T-helper 17 cell (primary cell): Measurements from ENCODE around the gene PLA1A. TPM values are rescaled to one million over a fixed set of nuclear protein-coding genes. Genes with fewer than 3 reads are reported as not detected.
"Not testable (repeated sequence)": the region's sequence is repeated elsewhere in the genome, so short reads cannot be mapped to it uniquely, and the experiment has no call there.

Source experiments
- ATAC-seq: fragments of 150-1000 bp; cut with Tn5 transposase; 2 replicates; pipeline ENCODE4 v1.10.0; 2021; ENCODE audit warnings: mild to moderate bottlenecking, moderate library complexity
- DNase-seq, 3 donors: peaks; one replicate each; pipeline versions ENCODE4 v3.0.0 to v3.0.0-alpha.2; 2020 to 2021
- H3K9me3 ChIP-seq: one replicate; pipeline ENCODE4 v1.7.0; 2013; ENCODE audit warnings: low read length, mild to moderate bottlenecking; ENCODE audit not compliant: control insufficient read depth, poor library complexity, severe bottlenecking
- H3K27ac Mint-ChIP-seq: one replicate; pipeline ENCODE4 v1.8.0; 2022; ENCODE audit warnings: mild to moderate bottlenecking, moderate library complexity, mixed read lengths
- H3K27me3 Mint-ChIP-seq: one replicate; pipeline ENCODE4 v1.8.0; 2022; ENCODE audit warnings: mixed read lengths
- H3K36me3 Mint-ChIP-seq: one replicate; pipeline ENCODE4 v1.8.0; 2022; ENCODE audit warnings: low read depth, mixed read lengths
- H3K4me1 Mint-ChIP-seq: one replicate; pipeline ENCODE4 v1.8.0; 2022; ENCODE audit warnings: mild to moderate bottlenecking, mixed read lengths
- H3K4me3 Mint-ChIP-seq: one replicate; pipeline ENCODE4 v1.8.0; 2022; ENCODE audit warnings: mild to moderate bottlenecking, moderate library complexity, mixed read lengths
- total RNA-seq, 4 donors: library from RNA in 2 of 4; stranded (reverse) in 2 of 4; gene quantifications; one replicate each; pipeline ENCODE4 v1.2.3 and lab custom pipeline; 2022 to 2026

Gene PLA1A
- total RNA-seq, 2 donors from 2014 or later: 0.45 TPM; not detected in 1

GRCh38 chr3:119586733-119587172 lies 10.9 kb upstream of the PLA1A start:
- no peak for ATAC-seq
- no peak overlapping the region for H3K27ac Mint-ChIP-seq

GRCh38 chr3:119588112-119588511 lies 9.6 kb upstream of the PLA1A start:
- H3K4me1 Mint-ChIP-seq: peaks cover 13% of the 10 kb centered on the region
- H3K9me3 ChIP-seq: no peaks in the 10 kb centered on the region
- DNase-seq (no peak), ATAC-seq (no peak)
- H3K27me3 Mint-ChIP-seq: peaks cover 13% of the 10 kb centered on the region
- no peaks in the 10 kb centered on the region for H3K36me3 Mint-ChIP-seq
- no peak overlapping the region for H3K4me3 Mint-ChIP-seq
- H3K27ac Mint-ChIP-seq: no peak overlapping the region

More at GRCh38 chr3:119586733-119587172, 10.9 kb upstream of the PLA1A start:
- Mint-ChIP-seq H3K4me1 (peaks cover 19% of the 10 kb centered on the region), H3K4me3 (no peak overlapping the region), H3K27me3 (peaks cover 4% of the 10 kb centered on the region), H3K36me3 (no peaks in the 10 kb centered on the region)
- no peaks in the 10 kb centered on the region for H3K9me3 ChIP-seq
- no peak for DNase-seq

- Mint-ChIP-seq H3K27ac (peak overlapping the region; percentile 14), H3K27me3 (peaks cover 24% of the 10 kb centered on the region), H3K4me3 (no peak overlapping the region), H3K4me1 (peaks cover 13% of the 10 kb centered on the region), H3K36me3 (no peaks in the 10 kb centered on the region)
- ATAC-seq (no peak), DNase-seq (no peak)
- no peaks in the 10 kb centered on the region for H3K9me3 ChIP-seq
These were observed 8.4 kb upstream of the PLA1A start for GRCh38 chr3:119589102-119589773.

GRCh38 chr3:119590706-119591105 lies 7.0 kb upstream of the PLA1A start:
- ATAC-seq (no peak), DNase-seq (no peak)
- Mint-ChIP-seq H3K27me3 (peaks cover 24% of the 10 kb centered on the region), H3K36me3 (no peaks in the 10 kb centered on the region), H3K27ac (no peak overlapping the region), H3K4me1 (peaks cover 13% of the 10 kb centered on the region), H3K4me3 (no peak overlapping the region)
- H3K9me3 ChIP-seq: no peaks in the 10 kb centered on the region

GRCh38 chr3:119592861-119593260 lies 4.8 kb upstream of the PLA1A start:
- H3K4me3 Mint-ChIP-seq: no peak overlapping the region
- no peak for ATAC-seq
- H3K4me1 Mint-ChIP-seq: peaks cover 10% of the 10 kb centered on the region
- no peaks in the 10 kb centered on the region for H3K9me3 ChIP-seq
- H3K27me3 Mint-ChIP-seq: peaks cover 24% of the 10 kb centered on the region
- no peaks in the 10 kb centered on the region for H3K36me3 Mint-ChIP-seq
- H3K27ac Mint-ChIP-seq: no peak overlapping the region
- no peak for DNase-seq

GRCh38 chr3:119594066-119594465 lies 3.6 kb upstream of the PLA1A start:
- ATAC-seq (no peak), DNase-seq (no peak)
- H3K36me3 Mint-ChIP-seq: peaks cover 2% of the 10 kb centered on the region

GRCh38 chr3:119594929-119595328 lies 2.8 kb upstream of the PLA1A start:
- H3K4me1 Mint-ChIP-seq: peaks cover 16% of the 10 kb centered on the region
- H3K27ac Mint-ChIP-seq, H3K36me3 Mint-ChIP-seq, H3K9me3 ChIP-seq, H3K4me3 Mint-ChIP-seq, DNase-seq, ATAC-seq: not testable (repeated sequence)
- peaks cover 27% of the 10 kb centered on the region for H3K27me3 Mint-ChIP-seq

More at GRCh38 chr3:119594066-119594465, 3.6 kb upstream of the PLA1A start:
- H3K9me3 ChIP-seq: no peaks in the 10 kb centered on the region
- H3K4me1 Mint-ChIP-seq: peaks cover 13% of the 10 kb centered on the region
- H3K27ac Mint-ChIP-seq: no peak overlapping the region
- peaks cover 29% of the 10 kb centered on the region for H3K27me3 Mint-ChIP-seq
- no peak overlapping the region for H3K4me3 Mint-ChIP-seq

- Mint-ChIP-seq H3K4me1 (peaks cover 16% of the 10 kb centered on the region), H3K36me3 (peaks cover 3% of the 10 kb centered on the region), H3K27ac (no peak overlapping the region), H3K27me3 (peaks cover 27% of the 10 kb centered on the region), H3K4me3 (no peak overlapping the region)
- DNase-seq (no peak), ATAC-seq (no peak)
- H3K9me3 ChIP-seq: no peaks in the 10 kb centered on the region
These were observed 1.9 kb upstream of the PLA1A start for GRCh38 chr3:119595639-119596334.

GRCh38 chr3:119596398-119596797 lies 1.3 kb upstream of the PLA1A start:
- Mint-ChIP-seq H3K4me3 (no peak overlapping the region), H3K27ac (no peak overlapping the region), H3K36me3 (peaks cover 3% of the 10 kb centered on the region), H3K27me3 (peaks cover 27% of the 10 kb centered on the region), H3K4me1 (peaks cover 20% of the 10 kb centered on the region)
- ATAC-seq: no peak
- no peak for DNase-seq
- H3K9me3 ChIP-seq: no peaks in the 10 kb centered on the region

- H3K4me3 Mint-ChIP-seq: no peak overlapping the region
- ATAC-seq (no peak), DNase-seq (no peak)
- H3K4me1 Mint-ChIP-seq: peaks cover 21% of the 10 kb centered on the region
- H3K9me3 ChIP-seq: no peaks in the 10 kb centered on the region
- peaks cover 5% of the 10 kb centered on the region for H3K36me3 Mint-ChIP-seq
- peak overlapping the region; percentile 82 for H3K27ac Mint-ChIP-seq
- H3K27me3 Mint-ChIP-seq: peaks cover 14% of the 10 kb centered on the region
These were observed 869 bp downstream of the PLA1A start for GRCh38 chr3:119598410-119599098.

- peaks cover 8% of the 10 kb centered on the region for H3K27me3 Mint-ChIP-seq
- H3K4me1 Mint-ChIP-seq: peaks cover 21% of the 10 kb centered on the region
- no peak for DNase-seq
- H3K27ac Mint-ChIP-seq: peak overlapping the region; percentile 82
- H3K9me3 ChIP-seq: no peaks in the 10 kb centered on the region
- H3K36me3 Mint-ChIP-seq: peaks cover 5% of the 10 kb centered on the region
- ATAC-seq: no peak
- no peak overlapping the region for H3K4me3 Mint-ChIP-seq
These were observed 2.0 kb downstream of the PLA1A start for GRCh38 chr3:119599558-119600174.

GRCh38 chr3:119600732-119601131 lies 3.0 kb downstream of the PLA1A start:
- ATAC-seq (peak; percentile 91), DNase-seq (no peak)
- H3K36me3 Mint-ChIP-seq: peaks cover 5% of the 10 kb centered on the region
- H3K27ac Mint-ChIP-seq: peak overlapping the region; percentile 82
- H3K9me3 ChIP-seq: no peaks in the 10 kb centered on the region
- peaks cover 8% of the 10 kb centered on the region for H3K27me3 Mint-ChIP-seq
- peaks cover 21% of the 10 kb centered on the region for H3K4me1 Mint-ChIP-seq
- H3K4me3 Mint-ChIP-seq: no peak overlapping the region

- Mint-ChIP-seq H3K4me3 (no peak overlapping the region), H3K36me3 (peaks cover 5% of the 10 kb centered on the region), H3K27me3 (peaks cover 8% of the 10 kb centered on the region), H3K27ac (peak overlapping the region; percentile 82), H3K4me1 (peaks cover 21% of the 10 kb centered on the region)
- DNase-seq: no peak
- peak; percentile 19 for ATAC-seq
- no peaks in the 10 kb centered on the region for H3K9me3 ChIP-seq
These were observed 3.5 kb downstream of the PLA1A start for GRCh38 chr3:119601154-119601553.
